Measurements from ENCODE around the gene TECTB.

The TECTB gene

DNA sequence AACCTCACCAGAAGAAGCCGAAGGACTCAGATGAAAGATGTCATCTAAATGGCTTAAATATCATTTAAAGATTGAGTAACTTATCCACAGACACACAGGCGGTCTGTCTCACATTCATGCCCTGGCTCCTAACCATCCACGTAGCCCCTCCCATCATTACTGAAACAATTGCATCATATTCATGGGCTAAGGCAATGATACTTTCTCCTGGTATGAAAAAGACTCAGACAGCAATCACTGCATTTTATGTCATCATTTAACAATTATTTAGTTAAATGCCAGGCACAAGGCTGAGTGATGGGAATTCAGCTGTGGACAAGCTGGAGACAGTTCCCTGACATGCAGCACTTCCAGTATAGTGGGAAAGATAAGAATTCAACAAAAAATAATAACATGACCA lies 11.2 kb upstream of the TECTB start:
- no peaks in the 10 kb centered on the region for H3K36me3 ChIP-seq (ENCODE audit: insufficient read depth, low read length)
- ATAC-seq (ENCODE audit: insufficient read depth, low read depth) (no peak), DNase-seq (no peak)
- H3K27me3 ChIP-seq (ENCODE audit: insufficient read depth, low read length, poor library complexity) = no peaks in the 10 kb centered on the region
- H3K4me1 ChIP-seq (ENCODE audit: insufficient read depth, low read length) = no peaks in the 10 kb centered on the region
- no peak overlapping the region for H3K4me3 ChIP-seq (ENCODE audit: low read depth in 1 of 2, low read length in 2 of 2)
- TF ChIP-seq, protein P1, sequence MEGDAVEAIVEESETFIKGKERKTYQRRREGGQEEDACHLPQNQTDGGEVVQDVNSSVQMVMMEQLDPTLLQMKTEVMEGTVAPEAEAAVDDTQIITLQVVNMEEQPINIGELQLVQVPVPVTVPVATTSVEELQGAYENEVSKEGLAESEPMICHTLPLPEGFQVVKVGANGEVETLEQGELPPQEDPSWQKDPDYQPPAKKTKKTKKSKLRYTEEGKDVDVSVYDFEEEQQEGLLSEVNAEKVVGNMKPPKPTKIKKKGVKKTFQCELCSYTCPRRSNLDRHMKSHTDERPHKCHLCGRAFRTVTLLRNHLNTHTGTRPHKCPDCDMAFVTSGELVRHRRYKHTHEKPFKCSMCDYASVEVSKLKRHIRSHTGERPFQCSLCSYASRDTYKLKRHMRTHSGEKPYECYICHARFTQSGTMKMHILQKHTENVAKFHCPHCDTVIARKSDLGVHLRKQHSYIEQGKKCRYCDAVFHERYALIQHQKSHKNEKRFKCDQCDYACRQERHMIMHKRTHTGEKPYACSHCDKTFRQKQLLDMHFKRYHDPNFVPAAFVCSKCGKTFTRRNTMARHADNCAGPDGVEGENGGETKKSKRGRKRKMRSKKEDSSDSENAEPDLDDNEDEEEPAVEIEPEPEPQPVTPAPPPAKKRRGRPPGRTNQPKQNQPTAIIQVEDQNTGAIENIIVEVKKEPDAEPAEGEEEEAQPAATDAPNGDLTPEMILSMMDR (IDR thresholded peaks at IDR 0.05; ENCODE audit: borderline replicate concordance, extremely low read depth, low read length, poor library complexity, severe bottlenecking) = no peak
- no peak for TF ChIP-seq EZH2 (IDR thresholded peaks at IDR 0.05; ENCODE audit: borderline replicate concordance, low read depth, low read length, severe bottlenecking)
- H2AFZ ChIP-seq (ENCODE audit: low read depth, low read length) = no peak overlapping the region
- H3K27ac ChIP-seq (ENCODE audit: low read length) = no peak overlapping the region
- H4K20me1 ChIP-seq (ENCODE audit: insufficient read depth, low read length) = no peaks in the 10 kb centered on the region
- H3K9ac ChIP-seq (ENCODE audit: low read depth, low read length) = no peak overlapping the region
- no peak overlapping the region for H3K4me2 ChIP-seq (ENCODE audit: insufficient read depth, low read length)
- no peaks in the 10 kb centered on the region for H3K79me2 ChIP-seq (ENCODE audit: insufficient read depth, low read length)
- no peaks in the 10 kb centered on the region for H3K9me3 ChIP-seq (ENCODE audit: insufficient read depth, low read length, severe bottlenecking)

DNA sequence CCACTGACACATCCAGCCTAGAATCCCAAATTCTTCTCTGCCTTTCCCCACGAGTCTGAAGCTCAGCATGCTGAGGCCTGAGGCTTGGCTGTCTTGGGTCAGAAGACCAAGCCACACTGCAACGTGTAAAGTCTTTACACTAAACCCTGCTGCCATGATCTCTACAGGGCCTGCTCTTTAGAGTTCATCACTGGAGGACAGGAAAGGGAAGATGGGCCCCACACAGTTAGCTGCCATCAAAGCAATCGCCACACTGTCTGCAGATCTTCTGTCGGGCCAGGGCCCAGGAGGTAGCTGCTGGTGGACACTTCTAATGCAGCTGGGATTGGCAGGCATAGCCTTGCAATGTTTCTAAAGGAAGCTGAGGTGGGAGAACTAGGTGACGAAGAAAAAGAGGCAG lies 8.4 kb upstream of the TECTB start:
- Histone ChIP-seq H3K79me2 (ENCODE audit: insufficient read depth, low read length) (no peaks in the 10 kb centered on the region), H3K4me3 (ENCODE audit: low read depth in 1 of 2, low read length in 2 of 2) (no peak overlapping the region), H3K27me3 (ENCODE audit: insufficient read depth, low read length, poor library complexity) (peaks cover 4% of the 10 kb centered on the region), H2AFZ (ENCODE audit: low read depth, low read length) (no peak overlapping the region), H3K4me2 (ENCODE audit: insufficient read depth, low read length) (no peak overlapping the region), H3K4me1 (ENCODE audit: insufficient read depth, low read length) (no peaks in the 10 kb centered on the region), H3K9me3 (ENCODE audit: insufficient read depth, low read length, severe bottlenecking) (no peaks in the 10 kb centered on the region), H3K36me3 (ENCODE audit: insufficient read depth, low read length) (no peaks in the 10 kb centered on the region), H3K9ac (ENCODE audit: low read depth, low read length) (no peak overlapping the region), H3K27ac (ENCODE audit: low read length) (no peak overlapping the region), H4K20me1 (ENCODE audit: insufficient read depth, low read length) (no peaks in the 10 kb centered on the region)
- DNase-seq (no peak), ATAC-seq (ENCODE audit: insufficient read depth, low read depth) (no peak)
- no peak for TF ChIP-seq EZH2 (IDR thresholded peaks at IDR 0.05; ENCODE audit: borderline replicate concordance, low read depth, low read length, severe bottlenecking)
- TF ChIP-seq, protein P1 (IDR thresholded peaks at IDR 0.05; ENCODE audit: borderline replicate concordance, extremely low read depth, low read length, poor library complexity, severe bottlenecking) = no peak

DNA sequence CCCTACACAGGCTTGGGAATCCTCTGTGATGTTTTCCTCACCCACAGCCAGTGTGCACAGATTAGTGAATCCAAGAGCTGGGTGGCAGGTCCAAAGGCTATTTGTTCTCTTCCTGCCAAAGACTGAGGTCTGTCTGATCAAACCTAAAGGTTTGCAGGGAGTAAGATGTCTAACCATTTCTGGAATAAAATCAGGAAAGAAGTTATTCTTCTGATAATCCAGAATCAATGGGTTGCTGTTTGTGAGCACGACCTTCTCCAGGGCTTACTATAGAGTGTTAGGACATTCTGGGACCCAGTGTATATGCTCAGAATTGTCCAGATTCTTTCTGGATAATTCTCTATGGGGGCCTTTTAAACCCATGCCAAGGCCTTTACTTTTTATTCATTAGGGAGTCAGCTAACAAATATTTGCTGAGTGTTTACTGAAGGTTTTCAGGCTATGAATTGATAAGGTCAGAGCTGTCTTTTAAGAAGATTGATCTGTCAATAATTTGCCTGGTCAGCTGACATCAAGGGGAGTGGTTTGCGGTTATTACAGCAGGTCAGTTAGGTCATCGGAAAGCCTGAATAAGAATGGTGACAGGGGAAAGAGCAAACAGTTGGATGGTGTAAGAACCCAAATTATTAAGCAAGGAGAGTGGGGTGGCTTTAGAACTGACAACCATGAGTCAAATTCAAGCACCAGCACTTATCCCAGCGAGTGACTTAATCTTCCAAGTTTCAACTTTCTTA lies 7.5 kb upstream of the TECTB start:
- DNase-seq = no peak
- H3K4me3 ChIP-seq (ENCODE audit: low read depth in 1 of 2, low read length in 2 of 2) = no peak overlapping the region
- H2AFZ ChIP-seq (ENCODE audit: low read depth, low read length) = no peak overlapping the region
- no peak overlapping the region for H3K27ac ChIP-seq (ENCODE audit: low read length)
- H3K4me1 ChIP-seq (ENCODE audit: insufficient read depth, low read length) = no peaks in the 10 kb centered on the region
- ATAC-seq (ENCODE audit: insufficient read depth, low read depth) = no peak
- H3K79me2 ChIP-seq (ENCODE audit: insufficient read depth, low read length) = no peaks in the 10 kb centered on the region
- no peaks in the 10 kb centered on the region for H4K20me1 ChIP-seq (ENCODE audit: insufficient read depth, low read length)
- TF ChIP-seq EZH2 (IDR thresholded peaks at IDR 0.05; ENCODE audit: borderline replicate concordance, low read depth, low read length, severe bottlenecking) = no peak
- TF ChIP-seq, protein P1 (IDR thresholded peaks at IDR 0.05; ENCODE audit: borderline replicate concordance, extremely low read depth, low read length, poor library complexity, severe bottlenecking) = no peak
- H3K9ac ChIP-seq (ENCODE audit: low read depth, low read length) = no peak overlapping the region
- no peaks in the 10 kb centered on the region for H3K36me3 ChIP-seq (ENCODE audit: insufficient read depth, low read length)
- H3K27me3 ChIP-seq (ENCODE audit: insufficient read depth, low read length, poor library complexity) = peaks cover 4% of the 10 kb centered on the region
- H3K4me2 ChIP-seq (ENCODE audit: insufficient read depth, low read length) = no peak overlapping the region
- H3K9me3 ChIP-seq (ENCODE audit: insufficient read depth, low read length, severe bottlenecking) = no peaks in the 10 kb centered on the region

All from DND-41 (cell line).